Central memory CD4-positive, alpha-beta T cell (primary cell): ENCODE measurements around the gene KCNMA1.
"Not testable (repeated sequence)": the region's sequence is repeated elsewhere in the genome, so short reads cannot be mapped to it uniquely, and the experiment has no call there.

Experiments
- DNase-seq: peaks from one replicate; pipeline ENCODE4 v3.0.0; 2022
- total RNA-seq, 3 experiments: gene quantifications; one replicate each; lab custom pipeline; 2026; lab: John Stamatoyannopoulos, UW

Gene KCNMA1
- total RNA-seq = 0 to 0.19 (median 0) reads per million in 3 experiments

DNA sequence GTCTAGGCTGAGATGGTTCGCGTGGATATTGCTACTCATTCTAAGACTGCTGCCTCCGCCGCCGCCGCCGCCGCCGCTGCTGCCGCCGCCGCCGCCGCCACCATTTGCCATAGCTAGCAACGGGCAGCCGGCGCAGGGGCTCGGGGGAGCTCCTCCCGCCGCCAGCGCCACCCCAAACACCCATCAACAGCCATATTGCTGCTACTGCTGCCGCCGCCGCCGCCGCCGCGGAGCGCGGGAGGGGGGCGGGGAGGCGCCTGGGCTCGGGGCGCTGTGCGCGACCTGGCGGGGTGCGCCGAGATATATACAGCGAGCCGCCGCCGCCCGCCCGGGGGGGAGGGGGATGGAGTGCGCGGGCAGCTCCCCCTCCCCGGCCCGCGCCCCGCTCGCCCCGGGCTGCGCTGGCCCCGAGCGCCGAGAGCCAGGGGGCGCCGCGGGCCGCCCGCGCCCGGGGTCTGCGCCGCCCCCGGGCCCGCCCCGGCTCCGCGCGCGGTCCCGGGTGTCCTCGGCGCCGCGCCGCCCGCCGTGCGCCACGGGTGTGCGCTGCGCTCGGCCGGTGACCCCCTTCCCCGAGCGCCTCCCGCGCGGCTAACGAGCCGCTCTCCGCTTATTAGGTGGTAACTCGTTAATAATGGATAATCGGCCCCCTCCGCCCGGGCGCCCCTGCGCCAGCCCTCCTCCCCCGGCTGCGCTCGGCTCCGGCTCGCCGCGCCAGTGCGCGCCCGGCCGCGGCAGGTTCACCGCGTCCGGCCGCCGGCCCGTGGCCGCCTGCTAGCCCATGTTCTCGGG lies at the start of gene KCNMA1:
KCNMA1 (minus strand) TSS at position 277 of the 789 bp plus-strand sequence.
- DNase-seq = no peak

- DNase-seq = no peak
Measured at GRCh38 chr10:77686650-77687417, 49.2 kb upstream of the KCNMA1 start.

DNA sequence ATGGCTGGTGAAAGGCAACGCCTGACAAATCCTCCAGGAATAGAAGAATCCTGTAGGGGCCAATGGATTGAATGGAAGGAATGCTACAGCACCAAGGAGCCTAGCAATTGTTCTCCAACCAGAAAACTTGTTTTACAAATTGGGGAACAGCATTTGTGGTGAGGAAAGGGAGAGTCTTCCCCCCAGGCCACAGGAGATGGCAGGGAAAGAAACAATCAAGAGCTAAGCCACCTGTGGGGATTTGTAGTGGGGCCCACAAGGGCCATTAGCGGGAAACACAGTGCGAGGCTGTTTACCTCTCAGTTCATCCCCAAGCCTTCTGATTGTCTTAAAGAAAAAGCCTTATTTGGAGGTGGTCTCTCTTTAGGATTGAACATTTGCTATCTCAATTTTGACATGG lies 48.5 kb upstream of the KCNMA1 start:
- DNase-seq = no peak

- no peak for DNase-seq
Measured at GRCh38 chr10:77685432-77685831, 47.8 kb upstream of the KCNMA1 start.

DNA sequence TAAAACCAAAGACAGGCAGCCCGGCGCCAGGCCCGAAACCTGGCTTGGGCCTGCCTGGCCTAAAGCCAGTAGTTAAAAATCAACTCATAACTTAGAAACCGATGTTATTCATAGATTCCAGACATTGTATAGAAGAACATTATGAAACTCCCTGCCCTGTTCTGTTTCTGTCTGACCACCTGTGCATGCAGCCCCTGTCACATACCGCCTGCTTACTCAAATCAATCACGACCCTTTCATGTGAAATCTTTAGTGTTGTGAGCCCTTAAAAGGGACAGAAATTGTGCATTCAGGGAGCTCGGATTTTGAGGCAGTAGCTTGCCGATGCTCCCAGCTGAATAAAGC lies 45.5 kb upstream of the KCNMA1 start:
- not testable (repeated sequence) for DNase-seq

DNA sequence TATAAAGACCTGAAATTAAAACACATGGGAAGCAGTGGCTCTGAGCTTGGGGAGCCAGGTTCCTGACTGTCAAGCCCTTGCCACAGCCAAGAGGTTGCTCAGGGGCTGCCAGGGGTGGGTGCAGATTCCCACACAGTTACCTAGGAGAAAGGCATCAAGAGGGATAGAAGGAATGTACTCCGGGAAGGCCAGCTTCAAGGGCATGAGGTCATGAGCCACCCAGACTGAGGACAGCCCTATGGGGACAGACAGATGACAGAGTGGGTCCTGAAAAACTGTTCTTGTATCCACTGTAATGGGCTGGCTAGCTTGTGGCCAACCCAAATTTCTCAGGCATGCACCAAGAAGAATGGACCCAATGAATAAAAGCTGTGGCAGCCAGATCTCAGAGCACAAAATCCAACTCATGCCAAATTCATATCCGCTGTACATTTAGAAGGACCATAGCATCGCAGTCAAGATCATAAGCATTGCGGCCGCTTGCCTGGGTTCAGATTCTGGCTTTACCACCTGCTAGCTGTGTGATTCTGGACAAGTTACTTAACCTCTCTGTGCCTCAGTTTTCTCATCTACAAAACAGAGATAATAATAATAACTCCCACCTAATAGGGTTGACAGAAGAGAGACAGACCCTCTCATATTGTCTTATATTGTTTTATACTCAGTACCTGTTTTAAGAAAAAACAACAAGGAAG lies 44.9 kb upstream of the KCNMA1 start:
- DNase-seq = no peak

DNA sequence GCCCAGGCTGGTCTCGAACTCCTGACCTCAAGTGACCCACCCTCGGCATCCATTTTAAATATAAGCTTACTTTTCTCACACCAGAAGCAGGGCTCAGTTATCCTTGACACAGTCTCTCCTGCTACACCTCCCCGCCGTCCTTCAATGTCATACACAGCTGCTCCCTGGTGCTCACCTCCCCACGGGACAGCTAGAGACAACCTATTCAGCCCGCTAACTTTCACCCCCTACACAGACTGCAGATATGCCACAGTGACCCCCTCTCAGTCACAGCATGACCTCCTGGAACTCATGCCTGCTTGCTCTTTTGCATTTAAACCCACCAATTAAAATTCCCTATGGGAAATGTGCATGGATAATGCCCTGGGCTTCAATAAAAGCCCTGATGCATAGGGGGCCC lies 44.2 kb upstream of the KCNMA1 start:
- no peak for DNase-seq

GRCh38 chr10:77680811-77681210 lies 43.2 kb upstream of the KCNMA1 start:
- no peak for DNase-seq

DNA sequence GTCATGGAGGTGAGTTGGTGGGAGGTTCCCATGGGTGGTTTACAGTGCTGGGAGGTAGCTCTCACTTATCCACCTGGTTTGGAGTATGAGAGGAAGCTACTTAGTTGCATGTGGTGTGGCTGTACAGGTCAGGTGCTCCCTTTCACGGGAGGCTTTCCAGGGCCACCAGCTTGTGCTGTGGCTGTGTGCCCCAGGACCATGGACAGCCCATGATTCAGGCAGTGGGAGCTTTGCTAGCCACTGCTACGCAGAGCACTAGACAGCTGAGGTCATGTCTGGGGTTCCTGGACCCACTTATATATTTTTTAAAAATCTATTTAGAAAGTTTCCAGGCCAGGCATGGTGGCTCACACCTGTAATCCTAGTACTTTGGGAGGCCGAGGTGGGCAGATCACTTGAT lies 42.5 kb upstream of the KCNMA1 start:
- no peak for DNase-seq

DNA sequence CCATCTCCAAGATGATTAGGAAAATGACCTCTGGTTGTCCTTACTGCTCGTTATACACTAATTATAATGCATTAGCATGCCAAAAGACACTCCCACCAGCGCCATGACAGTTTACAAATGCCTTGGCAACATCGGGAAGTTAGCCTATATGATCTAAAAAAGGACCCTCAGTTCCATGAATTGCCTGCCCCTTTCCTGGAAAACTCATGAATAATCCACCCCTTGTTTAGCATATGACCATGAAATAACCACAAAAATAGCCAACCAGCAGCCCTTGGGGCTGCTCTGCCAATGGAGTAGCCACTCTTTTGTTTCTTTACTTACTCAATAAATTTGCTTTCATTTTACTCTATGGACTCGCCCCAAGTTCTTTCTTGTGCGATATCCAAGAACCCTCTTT lies 41.6 kb upstream of the KCNMA1 start:
- no peak for DNase-seq

DNA sequence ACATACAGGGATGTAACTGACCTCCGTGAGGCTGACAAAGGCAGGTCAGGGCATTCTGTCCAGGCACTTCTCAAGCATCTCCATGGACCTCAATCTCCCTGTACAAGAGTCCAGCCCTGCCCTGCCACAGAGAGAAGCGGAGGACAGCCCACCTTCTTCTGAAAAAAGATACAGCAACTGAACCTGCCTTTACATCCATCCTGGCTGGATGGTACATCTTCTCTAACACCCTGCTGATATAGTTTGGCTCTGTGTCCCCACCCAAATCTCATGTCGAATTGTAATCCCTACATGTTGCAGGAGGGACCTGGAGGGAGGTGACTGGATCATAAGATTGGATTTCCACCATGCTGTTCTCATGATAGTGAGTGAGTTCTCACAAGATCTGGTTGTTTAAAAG lies 40.5 kb upstream of the KCNMA1 start:
- DNase-seq = no peak

DNA sequence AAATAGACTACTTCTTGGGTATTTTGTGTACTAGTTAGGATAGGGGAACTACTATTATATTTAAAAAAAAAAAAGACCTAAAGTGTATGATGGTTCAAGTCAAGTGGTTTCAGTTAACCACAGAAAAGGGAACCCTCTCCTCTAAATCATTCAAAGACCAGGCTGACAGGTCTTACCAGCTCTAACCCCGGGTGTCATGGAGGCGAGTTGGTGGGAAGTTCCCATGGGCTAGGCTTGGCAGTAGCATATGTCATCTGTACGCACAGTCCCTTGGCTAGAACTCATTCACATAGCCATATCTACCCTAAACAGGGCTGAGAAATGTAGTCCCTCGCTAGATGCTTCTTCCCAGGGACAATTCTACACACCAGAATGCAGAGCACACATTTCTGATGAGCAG lies 37.7 kb upstream of the KCNMA1 start:
- no peak for DNase-seq

DNA sequence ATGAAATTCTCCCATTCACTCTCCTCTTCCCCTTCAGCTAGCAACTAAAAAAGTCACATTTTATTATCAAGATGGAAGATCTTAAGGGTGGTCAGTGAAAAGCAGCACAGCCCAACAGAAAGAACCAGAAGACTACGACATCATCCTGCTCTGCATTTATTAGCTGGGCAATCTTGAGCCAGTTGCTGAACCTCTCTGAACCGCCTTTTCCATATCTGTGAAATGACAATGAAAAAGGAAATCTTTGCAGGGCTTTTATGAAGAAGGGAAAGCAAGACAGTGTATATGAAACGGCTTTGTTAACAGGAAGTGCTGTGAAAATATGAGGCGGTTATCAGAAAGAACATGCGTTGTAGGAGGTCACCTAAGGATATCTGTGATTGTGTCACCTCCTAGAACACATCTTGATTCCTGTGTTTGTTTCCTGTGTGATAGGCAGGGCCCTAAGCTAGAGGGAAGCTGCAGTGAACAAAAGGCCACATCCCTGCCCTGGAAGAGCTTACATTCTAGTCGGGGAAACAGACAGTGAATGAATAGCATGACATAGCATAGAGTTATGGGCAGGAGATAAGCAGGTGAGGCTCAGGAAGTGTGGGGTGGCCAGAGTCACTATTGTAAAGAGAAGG lies 36.0 kb upstream of the KCNMA1 start:
- DNase-seq = no peak

- no peak for DNase-seq
Measured at GRCh38 chr10:77673101-77673500, 35.5 kb upstream of the KCNMA1 start.

- no peak for DNase-seq
Measured at GRCh38 chr10:77671594-77672252, 34.1 kb upstream of the KCNMA1 start.

- DNase-seq = no peak
Measured at GRCh38 chr10:77670817-77671443, 33.3 kb upstream of the KCNMA1 start.

DNA sequence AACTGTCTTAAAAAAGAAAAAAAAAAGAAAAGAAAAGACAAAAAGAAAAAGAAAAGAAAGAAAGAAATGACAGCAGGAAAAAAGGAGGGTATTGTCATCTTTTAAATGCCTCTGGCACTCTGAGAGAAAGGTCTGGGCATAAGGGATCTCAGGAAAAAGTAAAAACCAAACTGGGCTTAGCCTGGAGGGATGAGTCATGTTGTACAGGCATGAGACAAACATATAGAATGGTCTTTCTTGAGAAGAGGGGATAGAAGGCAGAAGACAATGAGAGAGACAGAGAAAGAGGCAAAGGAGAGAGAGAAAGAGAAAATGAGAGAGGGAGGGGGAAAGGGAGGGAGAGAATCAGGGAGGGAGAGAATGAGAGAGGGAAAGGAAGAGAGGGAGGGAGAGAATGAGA lies 32.3 kb upstream of the KCNMA1 start:
- DNase-seq = no peak

DNA sequence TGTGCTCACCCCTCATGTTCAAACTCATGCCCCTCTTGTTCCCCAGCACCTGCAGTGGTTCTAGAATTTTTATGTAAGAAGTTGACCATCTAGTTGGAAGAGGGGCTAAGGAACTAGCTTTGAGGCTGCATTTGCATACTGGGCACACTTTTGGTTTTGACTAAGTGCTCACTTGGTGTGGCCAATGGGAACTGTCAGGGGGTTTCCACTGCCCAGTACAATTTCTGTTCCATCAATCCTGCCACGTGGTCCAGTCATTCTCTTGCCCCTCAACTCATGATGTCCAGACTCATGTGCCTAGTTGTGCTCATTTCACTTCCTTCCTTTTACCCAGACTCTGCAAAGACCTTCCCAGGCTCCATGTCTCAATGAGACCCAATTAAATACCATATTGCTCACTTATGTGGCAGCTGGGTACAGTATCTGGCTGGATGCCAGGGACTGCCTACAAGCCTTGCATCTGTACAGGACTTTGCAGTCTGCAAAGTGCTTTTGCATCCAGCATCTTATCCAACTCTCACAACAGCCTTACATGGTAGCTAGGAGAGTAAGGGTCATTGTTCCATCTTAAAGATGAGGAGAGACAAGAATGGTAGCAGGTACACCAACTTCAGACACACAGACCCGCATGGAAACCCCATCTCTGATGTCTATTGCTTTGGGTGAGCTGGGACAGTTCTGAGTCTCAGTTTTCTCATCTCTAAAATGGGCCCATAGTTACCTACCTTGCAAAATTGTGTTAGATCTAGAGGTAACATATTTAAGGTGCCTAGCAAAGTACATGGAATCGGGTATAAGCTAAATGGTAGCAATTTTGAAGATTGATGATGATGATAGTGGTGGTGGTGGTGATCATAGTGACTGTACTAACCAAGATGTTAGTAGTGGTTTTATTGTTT lies 30.1 kb upstream of the KCNMA1 start:
- no peak for DNase-seq

- no peak for DNase-seq
Measured at GRCh38 chr10:77666821-77667220, 29.2 kb upstream of the KCNMA1 start.

- DNase-seq = no peak
Measured at GRCh38 chr10:77664696-77665095, 27.1 kb upstream of the KCNMA1 start.

- no peak for DNase-seq
Measured at GRCh38 chr10:77664008-77664407, 26.4 kb upstream of the KCNMA1 start.
